Upper lobe of left lung (tissue), 6 donors: ENCODE results near the gene AMBP. TPM values are rescaled to one million over a fixed set of nuclear protein-coding genes. Genes with fewer than 3 reads are reported as not detected.
A peak's percentile ranks its signal among the peaks of the same experiment; 100 is the strongest.

Experiments
- ATAC-seq, 2 donors: fragments of 200-7000 bp; cut with Tn5 transposase; one replicate each; pipeline ENCODE4 v1.9.1; 2022; ENCODE audit warnings: mild to moderate bottlenecking in 2 of 2, moderate library complexity in 2 of 2; ENCODE audit not compliant: low FRiP score in 2 of 2
- DNase-seq, 2 donors: peaks; one replicate each; pipeline ENCODE4 v3.0.0-alpha.2; 2019 to 2020
- H3K27ac ChIP-seq, 4 donors: fragments of 200-600 bp; sonication (generic); one replicate each; pipeline ENCODE4 v1.5.1; 2016 to 2019
- H3K27me3 ChIP-seq, 4 donors: fragments of 200-600 bp; sonication (generic); one replicate each; pipeline ENCODE4 v1.5.1; 2017 to 2019
- H3K36me3 ChIP-seq, 4 donors: fragments of 200-600 bp; sonication (generic); one replicate each; pipeline ENCODE4 v1.5.1; 2016 to 2019
- H3K4me1 ChIP-seq, 4 donors: fragments of 200-600 bp; sonication (generic); one replicate each; pipeline ENCODE4 v1.5.1; 2018 to 2019
- H3K4me3 ChIP-seq, 4 donors: fragments of 200-600 bp; sonication (generic); one replicate each; pipeline ENCODE4 v1.5.1; 2017 to 2019; ENCODE audit warnings: mild to moderate bottlenecking in 2 of 4, moderate library complexity in 1 of 4
- H3K9me3 ChIP-seq, 4 donors: fragments of 200-600 bp; sonication (generic); one replicate each; pipeline ENCODE4 v1.5.1; 2018 to 2019
- CTCF ChIP-seq, 6 experiments: fragments of 450-650 bp in 4 of 6; fragments of 200-600 bp in 2 of 6; sonication (generic) in 2 of 6; IDR thresholded peaks; one replicate each; pipeline ENCODE4 v1.5.1; 2016 to 2019; ENCODE audit warnings: antibody characterized with exemption in 6 of 6
- EP300 ChIP-seq, 4 donors: sonication (generic); formaldehyde crosslinking; IDR thresholded peaks; one replicate each; pipeline ENCODE4 v1.5.1; 2017; ENCODE audit warnings: antibody characterized with exemption in 4 of 4, control low read depth in 2 of 4
- POLR2A ChIP-seq, 4 donors: fragments of 450-650 bp; IDR thresholded peaks; one replicate each; pipeline ENCODE4 v1.5.1; 2016 to 2017; ENCODE audit warnings: antibody characterized with exemption in 4 of 4, mild to moderate bottlenecking in 2 of 4
- POLR2AphosphoS5 ChIP-seq, 2 donors: sonication (generic); formaldehyde crosslinking; IDR thresholded peaks; one replicate each; pipeline ENCODE4 v1.5.1; 2017; ENCODE audit warnings: antibody characterized with exemption in 2 of 2
- WGBS, 2 donors: methylation state at CpG; one replicate each; pipeline ENCODE4 v1.1.5; 2017 to 2018; 5-methylcytosine and 5-hydroxymethylcytosine counted together
- total RNA-seq, 6 donors: library from RNA; depleted of rRNA in 4 of 6; stranded (reverse); fragments of >200 nt in 4 of 6; gene quantifications; one replicate each; pipeline versions ENCODE4 v1.1.0 to v1.2.1, GENCODE V29; 2016 to 2021
- donor health status: DM: no; HTN: no; CAD: no; lungs with moderate emphysema.
- donor health status: DM: no; HTN: yes; CAD: no; lungs with severe emphysema.

Gene AMBP
- total RNA-seq, 6 donors from 2014 or later = 0.46 to 4.0 (median 3.1) TPM; not detected in 3

GRCh38 chr9:114099669-114100270 lies 21.7 kb upstream of the AMBP start:
- WGBS, 2 donors = 55 to 59% methylated on average over 1 to 2 of the region's 2 CpGs
- DNase-seq = no peak
- Histone ChIP-seq H3K9me3 (peaks cover 0 to 8% (median 0%) of the 10 kb centered on the region in 4 donors), H3K4me1 (peaks cover 11 to 23% (median 14%) of the 10 kb centered on the region in 4 donors), H3K27me3 (peaks cover 0 to 8% (median 3%) of the 10 kb centered on the region in 4 donors), H3K36me3 (no peaks in the 10 kb centered on the region), H3K27ac (no peak overlapping the region), H3K4me3 (no peak overlapping the region)
- no peak for ATAC-seq
- TF ChIP-seq POLR2AphosphoS5 (IDR thresholded peaks at IDR 0.05) = no peak
- TF ChIP-seq POLR2A (IDR thresholded peaks at IDR 0.05) = no peak
- no peak for TF ChIP-seq EP300 (IDR thresholded peaks at IDR 0.05)
- TF ChIP-seq CTCF (IDR thresholded peaks at IDR 0.05) = no peak

- DNase-seq = no peak
- ATAC-seq = peak in 1 of 2 donors; percentile 3
- H3K9me3 ChIP-seq = peaks cover 0 to 8% (median 0%) of the 10 kb centered on the region in 4 donors
- TF ChIP-seq POLR2AphosphoS5 (IDR thresholded peaks at IDR 0.05) (no peak), POLR2A (IDR thresholded peaks at IDR 0.05) (no peak), EP300 (IDR thresholded peaks at IDR 0.05) (no peak), CTCF (IDR thresholded peaks at IDR 0.05) (no peak)
- peaks cover 11 to 23% (median 14%) of the 10 kb centered on the region in 4 donors for H3K4me1 ChIP-seq
- no peaks in the 10 kb centered on the region for H3K36me3 ChIP-seq
- peak within 1 kb of the TSS; percentile 6 to 61 (median 58) for H3K4me3 ChIP-seq
- H3K27ac ChIP-seq = no peak within 1 kb of the TSS
- 35 to 41% methylated on average over 29 to 32 of the region's 32 CpGs for WGBS, 2 donors
- H3K27me3 ChIP-seq = peaks cover 0 to 8% (median 3%) of the 10 kb centered on the region in 4 donors
Measured at GRCh38 chr9:114098936-114099668, 21.0 kb upstream of the AMBP start, which contains the start of gene KIF12. TSS of gene KIF12 (minus strand) at chr9:114099292. CDS start at chr9:114099276, 16 bp downstream.

- WGBS, 2 donors = 4 to 17% methylated on average over 2 to 14 of the region's 77 CpGs
- no peak overlapping the region for H3K27ac ChIP-seq
- TF ChIP-seq CTCF (IDR thresholded peaks at IDR 0.05) (no peak), POLR2A (IDR thresholded peaks at IDR 0.05) (no peak), POLR2AphosphoS5 (IDR thresholded peaks at IDR 0.05) (no peak), EP300 (IDR thresholded peaks at IDR 0.05) (no peak)
- peaks cover 0 to 8% (median 0%) of the 10 kb centered on the region in 4 donors for H3K9me3 ChIP-seq
- H3K36me3 ChIP-seq = no peaks in the 10 kb centered on the region
- peak overlapping the region; percentile 6 to 61 (median 58) for H3K4me3 ChIP-seq
- H3K4me1 ChIP-seq = peaks cover 11 to 23% (median 14%) of the 10 kb centered on the region in 4 donors
- peak; percentile 75 to 88 for DNase-seq
- ATAC-seq = peak; percentile 75 to 79
- H3K27me3 ChIP-seq = peaks cover 0 to 8% (median 3%) of the 10 kb centered on the region in 4 donors
Measured at GRCh38 chr9:114098021-114098935, 20.2 kb upstream of the AMBP start.

- peaks cover 0 to 8% (median 3%) of the 10 kb centered on the region in 4 donors for H3K27me3 ChIP-seq
- H3K27ac ChIP-seq = no peak overlapping the region
- TF ChIP-seq POLR2A (IDR thresholded peaks at IDR 0.05) = no peak
- no peak for TF ChIP-seq POLR2AphosphoS5 (IDR thresholded peaks at IDR 0.05)
- TF ChIP-seq CTCF (IDR thresholded peaks at IDR 0.05) = no peak
- TF ChIP-seq EP300 (IDR thresholded peaks at IDR 0.05) = no peak
- no peak for DNase-seq
- peak overlapping the region; percentile 6 to 61 (median 58) for H3K4me3 ChIP-seq
- no peaks in the 10 kb centered on the region for H3K36me3 ChIP-seq
- H3K9me3 ChIP-seq = peaks cover 0 to 5% (median 0%) of the 10 kb centered on the region in 4 donors
- peaks cover 11 to 23% (median 14%) of the 10 kb centered on the region in 4 donors for H3K4me1 ChIP-seq
- ATAC-seq = no peak
- WGBS, 2 donors = 26 to 34% methylated on average over 14 to 18 of the region's 18 CpGs
Measured at GRCh38 chr9:114097613-114098020, 19.5 kb upstream of the AMBP start.
